ENCODE data around the gene ASCL2. TPM values are rescaled to one million over a fixed set of nuclear protein-coding genes. Genes with fewer than 3 reads are reported as not detected.
A peak's percentile ranks its signal among the peaks of the same experiment; 100 is the strongest.

The ASCL2 gene
- total RNA-seq, 1 donor from 2014 or later = not detected

DNA sequence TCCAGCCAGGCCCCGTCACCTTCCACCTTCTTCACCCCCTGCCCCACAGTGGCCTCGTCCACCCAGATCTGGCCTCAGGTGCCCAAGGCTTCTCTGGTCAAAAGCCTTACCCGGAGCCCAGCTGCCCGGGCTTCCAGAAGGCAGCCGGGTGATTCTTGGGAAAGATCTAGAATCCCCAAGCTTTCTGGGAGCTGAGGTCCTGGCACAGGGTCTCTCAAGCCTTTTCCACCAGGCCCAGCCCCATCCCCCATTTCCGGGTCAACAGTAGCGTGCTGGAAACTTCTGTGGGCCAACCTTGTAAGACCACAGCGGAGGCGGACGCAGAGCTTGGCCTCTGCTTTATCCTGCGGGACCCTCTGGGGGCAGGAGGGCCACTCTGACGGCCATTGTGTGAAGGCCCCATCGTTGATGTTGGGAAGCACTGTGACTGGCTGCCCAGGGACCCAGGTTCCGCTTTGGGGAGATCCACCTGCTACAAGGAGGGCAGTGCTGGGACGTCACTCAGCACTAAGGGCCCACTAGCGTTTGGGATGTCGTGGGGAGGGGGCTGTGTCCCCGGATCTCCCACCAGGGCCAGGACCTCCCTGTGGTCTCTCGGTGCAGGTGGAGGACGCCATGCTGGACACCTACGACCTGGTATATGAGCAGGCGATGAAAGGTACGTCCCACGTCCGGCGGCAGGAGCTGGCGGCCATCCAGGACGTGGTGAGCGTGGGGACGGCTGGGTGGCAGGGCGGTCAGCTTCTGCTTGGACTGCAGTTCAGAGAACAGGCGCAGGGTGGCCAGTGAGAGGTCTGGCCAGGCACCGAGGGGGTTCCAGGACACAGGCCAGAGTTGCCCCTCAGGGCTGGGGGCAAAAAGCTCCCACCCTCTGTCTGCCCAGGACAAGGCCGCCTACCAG, 42.9 kb upstream of the ASCL2 start:
- Histone ChIP-seq H3K4me1 (peaks cover 8 to 19% of the 10 kb centered on the region in 2 donors), H3K36me3 (no peaks in the 10 kb centered on the region), H3K9me3 (no peaks in the 10 kb centered on the region), H3K27ac (peak overlapping the region; percentile 52 to 62), H3K4me3 (no peak overlapping the region), H3K27me3 (no peaks in the 10 kb centered on the region)
- intact Hi-C loops (cut with DNase I) = no loop called here
- DNase-seq (ENCODE audit: low spot score in 2 of 2) = peak in 1 of 2 donors; percentile 60
- TF ChIP-seq, protein P1, sequence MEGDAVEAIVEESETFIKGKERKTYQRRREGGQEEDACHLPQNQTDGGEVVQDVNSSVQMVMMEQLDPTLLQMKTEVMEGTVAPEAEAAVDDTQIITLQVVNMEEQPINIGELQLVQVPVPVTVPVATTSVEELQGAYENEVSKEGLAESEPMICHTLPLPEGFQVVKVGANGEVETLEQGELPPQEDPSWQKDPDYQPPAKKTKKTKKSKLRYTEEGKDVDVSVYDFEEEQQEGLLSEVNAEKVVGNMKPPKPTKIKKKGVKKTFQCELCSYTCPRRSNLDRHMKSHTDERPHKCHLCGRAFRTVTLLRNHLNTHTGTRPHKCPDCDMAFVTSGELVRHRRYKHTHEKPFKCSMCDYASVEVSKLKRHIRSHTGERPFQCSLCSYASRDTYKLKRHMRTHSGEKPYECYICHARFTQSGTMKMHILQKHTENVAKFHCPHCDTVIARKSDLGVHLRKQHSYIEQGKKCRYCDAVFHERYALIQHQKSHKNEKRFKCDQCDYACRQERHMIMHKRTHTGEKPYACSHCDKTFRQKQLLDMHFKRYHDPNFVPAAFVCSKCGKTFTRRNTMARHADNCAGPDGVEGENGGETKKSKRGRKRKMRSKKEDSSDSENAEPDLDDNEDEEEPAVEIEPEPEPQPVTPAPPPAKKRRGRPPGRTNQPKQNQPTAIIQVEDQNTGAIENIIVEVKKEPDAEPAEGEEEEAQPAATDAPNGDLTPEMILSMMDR (IDR thresholded peaks at IDR 0.05) = no peak

DNA sequence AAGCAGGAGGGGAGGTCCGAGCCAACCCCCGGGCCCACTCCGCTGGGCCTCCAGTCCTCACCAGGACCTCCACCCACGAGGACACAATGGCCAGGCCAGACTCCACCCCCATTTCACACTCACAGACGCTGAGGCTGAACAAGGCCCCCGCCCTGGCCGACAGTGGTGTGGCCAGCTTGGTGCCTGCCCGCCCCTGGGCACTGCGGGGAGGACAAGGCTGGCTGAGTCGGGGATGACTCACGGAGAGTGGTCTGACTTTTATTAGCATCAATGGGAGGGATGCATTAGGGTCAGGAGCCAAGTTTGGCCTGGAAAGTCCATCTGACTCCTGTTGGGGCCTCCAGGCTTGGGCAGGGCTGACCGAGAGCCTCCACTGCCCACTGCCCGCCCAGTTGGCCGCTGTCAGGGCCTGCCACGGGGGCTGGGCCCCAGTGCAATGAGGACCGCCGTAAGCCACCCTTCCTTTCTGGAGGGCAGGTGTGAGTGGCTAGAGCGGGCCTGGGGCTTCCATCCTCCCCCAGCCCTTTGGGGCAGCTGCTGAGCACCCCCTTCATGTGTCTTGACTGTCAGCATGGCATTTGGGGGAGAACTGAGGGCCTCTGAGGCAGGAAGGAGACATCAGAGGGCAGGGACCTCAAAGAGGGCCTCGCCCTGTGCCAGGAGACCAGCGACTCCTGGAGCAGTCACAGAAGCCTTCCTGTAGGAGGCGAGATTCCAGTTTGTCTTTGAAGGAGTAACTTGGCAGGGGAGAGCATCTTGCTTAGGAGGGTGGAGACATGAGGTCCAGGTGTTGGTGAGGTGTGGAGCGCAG, 42.0 kb upstream of the ASCL2 start:
- no peaks in the 10 kb centered on the region for H3K27me3 ChIP-seq
- intact Hi-C loops (cut with DNase I) = no loop called here
- H3K27ac ChIP-seq = peak overlapping the region; percentile 52 to 62
- peak in 1 of 2 donors; percentile 78 for DNase-seq (ENCODE audit: low spot score in 2 of 2)
- no peak overlapping the region for H3K4me3 ChIP-seq
- H3K36me3 ChIP-seq = no peaks in the 10 kb centered on the region
- TF ChIP-seq, protein P1 (IDR thresholded peaks at IDR 0.05) = no peak
- peaks cover 8 to 19% of the 10 kb centered on the region in 2 donors for H3K4me1 ChIP-seq
- no peaks in the 10 kb centered on the region for H3K9me3 ChIP-seq

DNA sequence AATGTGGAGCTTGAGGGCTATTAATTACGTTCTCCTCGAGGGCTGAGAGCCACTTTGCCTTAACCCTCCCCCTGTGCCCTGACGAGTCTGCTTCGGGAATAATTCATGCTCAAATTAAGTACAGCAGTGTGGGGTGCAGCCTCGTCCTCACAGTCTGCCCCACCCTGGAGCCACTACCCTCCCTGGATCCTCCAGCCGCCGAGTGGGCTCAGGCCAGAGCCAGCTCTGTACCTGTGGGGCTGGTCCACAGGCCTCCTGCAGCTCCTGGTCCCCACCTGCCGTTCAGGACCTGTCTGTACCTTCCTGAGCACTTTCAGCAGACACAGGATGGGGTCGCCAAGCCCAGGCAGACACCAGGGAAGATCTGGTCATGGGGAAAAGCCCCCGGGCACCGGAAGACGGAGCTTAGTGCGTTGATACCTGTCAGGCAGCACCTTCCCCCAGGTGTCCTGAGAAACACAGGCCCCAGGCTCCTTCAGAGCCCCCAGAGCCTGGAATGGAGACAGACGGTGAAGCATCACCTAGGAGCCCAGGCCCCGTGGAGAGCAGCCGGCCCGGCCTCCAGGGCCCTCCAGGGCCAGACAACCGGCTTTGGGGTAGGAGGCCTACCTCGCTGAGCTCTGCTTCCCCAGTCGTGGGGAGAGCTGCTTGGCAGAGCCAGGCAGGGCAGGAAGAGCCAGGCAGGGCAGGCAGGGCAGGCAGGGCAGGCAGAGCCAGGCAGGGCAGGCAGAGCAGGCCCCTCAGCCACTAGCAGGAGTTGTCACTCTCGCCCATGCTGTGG, 41.2 kb upstream of the ASCL2 start:
- no peak overlapping the region for H3K4me3 ChIP-seq
- no peaks in the 10 kb centered on the region for H3K36me3 ChIP-seq
- intact Hi-C loops (cut with DNase I) = no loop called here
- H3K9me3 ChIP-seq = no peaks in the 10 kb centered on the region
- TF ChIP-seq, protein P1 (IDR thresholded peaks at IDR 0.05) = no peak
- H3K27me3 ChIP-seq = no peaks in the 10 kb centered on the region
- peaks cover 12 to 25% of the 10 kb centered on the region in 2 donors for H3K4me1 ChIP-seq
- H3K27ac ChIP-seq = peak overlapping the region; percentile 52 to 62
- peak in 1 of 2 donors; percentile 55 for DNase-seq (ENCODE audit: low spot score in 2 of 2)

DNA sequence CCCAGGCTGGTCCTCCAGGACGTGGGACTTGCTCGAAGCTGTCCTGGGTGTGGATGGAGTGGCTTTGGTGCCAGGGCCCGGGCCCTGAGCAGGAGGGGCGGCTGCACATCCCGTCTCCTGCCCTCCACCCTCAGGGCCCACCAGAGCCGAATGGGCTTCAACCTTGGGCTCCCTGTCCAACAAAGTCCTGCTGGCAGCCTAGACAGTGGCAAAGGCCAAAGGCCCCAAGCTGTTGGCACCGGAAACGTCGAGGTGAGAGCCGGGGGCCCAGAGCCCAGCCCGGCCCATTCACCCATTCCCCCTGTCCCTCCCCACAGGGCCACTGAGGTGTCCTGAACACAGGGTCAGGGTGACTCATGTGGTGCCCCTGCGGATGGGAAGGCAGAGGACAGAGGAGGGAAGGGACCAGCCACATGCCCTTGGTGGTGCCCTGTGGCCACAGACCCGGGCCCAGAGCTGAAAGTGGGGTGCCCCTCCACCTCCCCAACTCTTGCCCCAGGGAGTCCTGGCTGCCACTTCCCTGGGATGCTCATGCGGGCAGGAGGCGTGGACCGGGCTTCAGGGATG, 40.5 kb upstream of the ASCL2 start:
- TF ChIP-seq, protein P1 (IDR thresholded peaks at IDR 0.05) = no peak
- Histone ChIP-seq H3K27ac (peak overlapping the region in 1 of 2 donors; percentile 62), H3K9me3 (no peaks in the 10 kb centered on the region), H3K27me3 (no peaks in the 10 kb centered on the region), H3K4me3 (no peak overlapping the region), H3K4me1 (peaks cover 16 to 31% of the 10 kb centered on the region in 2 donors), H3K36me3 (no peaks in the 10 kb centered on the region)
- DNase-seq (ENCODE audit: low spot score in 2 of 2) = peak in 1 of 2 donors; percentile 58
- intact Hi-C loops (cut with DNase I) = no loop called here

Measured in ascending aorta (tissue), 2 donors.